Right lobe of liver (tissue), 4 donors: Measurements from ENCODE around the gene CCL4.
"Not testable (repeated sequence)": the region's sequence is repeated elsewhere in the genome, so short reads cannot be mapped to it uniquely, and the experiment has no call there.

Experiments
- POLR2A ChIP-seq: fragments of 450-650 bp; IDR thresholded peaks from one replicate; pipeline ENCODE4 v1.6.1; 2017; ENCODE audit warnings: antibody characterized with exemption, mild to moderate bottlenecking
- TF ChIP-seq, protein P1 (sequence below), 4 donors: fragments of 200-600 bp in 3 of 4; fragments of 450-650 bp in 1 of 4; IDR thresholded peaks; one replicate each; pipeline versions ENCODE4 v1.5.1 to v1.8.0; 2016 to 2022; ENCODE audit warnings: antibody characterized with exemption in 4 of 4, mild to moderate bottlenecking in 2 of 4
- donor health status: DM: no; HTN: no; CAD: no.
- donor health status: DM: no; HTN: no; CAD: no.
- donor health status: DM: no; HTN: yes; CAD: no.

DNA sequence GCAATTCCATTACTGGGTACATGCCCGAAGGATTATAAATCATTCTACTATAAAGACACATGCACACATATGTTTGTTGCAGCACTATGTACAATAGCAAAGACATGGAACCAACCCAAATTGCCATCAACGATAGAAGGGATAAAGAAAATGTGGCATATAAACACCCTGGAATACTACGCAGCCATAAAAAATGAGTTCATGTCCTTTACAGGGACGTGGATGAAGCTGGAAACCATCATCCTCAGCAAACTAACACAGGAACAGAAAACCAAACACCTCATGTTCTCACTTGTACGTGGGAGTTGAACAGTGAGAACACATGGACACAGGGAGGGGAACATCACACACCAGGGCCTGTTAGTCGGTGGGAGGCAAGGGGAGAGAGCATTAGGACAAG, 17.5 kb downstream of the CCL4 start:
- TF ChIP-seq, protein P1, sequence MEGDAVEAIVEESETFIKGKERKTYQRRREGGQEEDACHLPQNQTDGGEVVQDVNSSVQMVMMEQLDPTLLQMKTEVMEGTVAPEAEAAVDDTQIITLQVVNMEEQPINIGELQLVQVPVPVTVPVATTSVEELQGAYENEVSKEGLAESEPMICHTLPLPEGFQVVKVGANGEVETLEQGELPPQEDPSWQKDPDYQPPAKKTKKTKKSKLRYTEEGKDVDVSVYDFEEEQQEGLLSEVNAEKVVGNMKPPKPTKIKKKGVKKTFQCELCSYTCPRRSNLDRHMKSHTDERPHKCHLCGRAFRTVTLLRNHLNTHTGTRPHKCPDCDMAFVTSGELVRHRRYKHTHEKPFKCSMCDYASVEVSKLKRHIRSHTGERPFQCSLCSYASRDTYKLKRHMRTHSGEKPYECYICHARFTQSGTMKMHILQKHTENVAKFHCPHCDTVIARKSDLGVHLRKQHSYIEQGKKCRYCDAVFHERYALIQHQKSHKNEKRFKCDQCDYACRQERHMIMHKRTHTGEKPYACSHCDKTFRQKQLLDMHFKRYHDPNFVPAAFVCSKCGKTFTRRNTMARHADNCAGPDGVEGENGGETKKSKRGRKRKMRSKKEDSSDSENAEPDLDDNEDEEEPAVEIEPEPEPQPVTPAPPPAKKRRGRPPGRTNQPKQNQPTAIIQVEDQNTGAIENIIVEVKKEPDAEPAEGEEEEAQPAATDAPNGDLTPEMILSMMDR (IDR thresholded peaks at IDR 0.05): not testable (repeated sequence)
- TF ChIP-seq POLR2A: not testable (repeated sequence)
